Panc1 (cell line): ENCODE data around the gene EBNA1BP2. TPM values are rescaled to one million over a fixed set of nuclear protein-coding genes. Genes with fewer than 3 reads are reported as not detected.

ENCODE experiments used
- ATAC-seq: fragments of 200-7000 bp; cut with Tn5 transposase; 2 replicates; pipeline ENCODE4 v1.9.1; 2020; ENCODE audit warnings: mild to moderate bottlenecking, moderate library complexity
- BruUV-seq: library from RNA; stranded (reverse); fragments of 400-500 nt; replicated peaks from 2 replicates; lab custom pipeline; 2021; lab: Mats Ljungman, UMichigan
- CTCF ChIA-PET: fragments of 300-600 bp; sonication (Branson Sonifier 250); formaldehyde crosslinking; loops from one replicate; lab custom pipeline; 2022; ENCODE audit warnings: antibody characterized with exemption; lab: Charles Lee
- POLR2A ChIA-PET: fragments of 300-600 bp; sonication (Branson Sonifier 250); formaldehyde crosslinking; loops from one replicate; lab custom pipeline; 2022; ENCODE audit warnings: antibody characterized with exemption; lab: Charles Lee
- DNase-seq: peaks from one replicate; pipeline ENCODE4 v3.0.0-alpha.2; 2010; ENCODE audit warnings: low read depth, low spot score
- H3K27ac ChIP-seq: 2 replicates; pipeline ENCODE4 v1.5.1; 2011; ENCODE audit warnings: mild to moderate bottlenecking, low read length, inconsistent platforms
- H3K27me3 ChIP-seq: fragments of 200-500 bp; sonication (Bioruptor generic); 2 replicates; pipeline ENCODE4 v1.6.0; 2014; ENCODE audit warnings: low read length, inconsistent platforms; ENCODE audit not compliant: control insufficient read depth, insufficient read depth
- H3K36me3 ChIP-seq: fragments of 200-500 bp; sonication (Bioruptor generic); 2 replicates; pipeline ENCODE4 v1.5.1; 2014; ENCODE audit warnings: inconsistent platforms, mild to moderate bottlenecking, low read length, moderate library complexity; ENCODE audit not compliant: control insufficient read depth, insufficient read depth
- H3K4me1 ChIP-seq: 2 replicates; pipeline ENCODE4 v1.5.1; 2011; ENCODE audit warnings: inconsistent platforms, mild to moderate bottlenecking, low read length, moderate library complexity; ENCODE audit not compliant: control insufficient read depth, insufficient read depth
- H3K4me3 ChIP-seq, 2 experiments: 2 replicates each; pipeline ENCODE4 v1.5.1; 2011 to 2012; ENCODE audit warnings: low read depth in 2 of 2, low read length in 2 of 2, mild to moderate bottlenecking in 2 of 2, inconsistent platforms in 1 of 2, moderate library complexity in 1 of 2
- H3K9me3 ChIP-seq: fragments of 200-500 bp; sonication (Bioruptor generic); 2 replicates; pipeline ENCODE4 v1.5.1; 2014; ENCODE audit warnings: low read depth, mild to moderate bottlenecking, inconsistent platforms, low read length, moderate library complexity; ENCODE audit not compliant: control insufficient read depth, insufficient read depth
- CTCF ChIP-seq: fragments of 450-650 bp; IDR thresholded peaks from 2 replicates; pipeline ENCODE4 v1.5.1; 2017; ENCODE audit warnings: mild to moderate bottlenecking
- POLR2AphosphoS5 ChIP-seq: IDR thresholded peaks from 2 replicates; pipeline ENCODE4 v1.6.1; 2012; ENCODE audit warnings: mild to moderate bottlenecking, low read depth, low read length, moderate library complexity
- REST ChIP-seq, 2 experiments: IDR thresholded peaks; 2 replicates each; pipeline ENCODE4 v1.6.1; 2011 to 2012; ENCODE audit warnings: low read depth in 2 of 2, control low read depth in 1 of 2, low read length in 1 of 2, mild to moderate bottlenecking in 1 of 2, moderate library complexity in 1 of 2; ENCODE audit not compliant: insufficient read depth in 1 of 2
- SIN3A ChIP-seq: IDR thresholded peaks from 2 replicates; pipeline ENCODE4 v1.6.1; 2012; ENCODE audit warnings: low read depth, mild to moderate bottlenecking, low read length, moderate library complexity, borderline replicate concordance; ENCODE audit not compliant: insufficient read depth
- TCF7L2 ChIP-seq: IDR thresholded peaks from 2 replicates; pipeline ENCODE4 v1.6.1; 2011; ENCODE audit warnings: mild to moderate bottlenecking, low read depth, low read length, inconsistent platforms
- in situ Hi-C: cut with HindIII; loops from 2 replicates; pipeline ENCODE4 v1.10.0; 2016; ENCODE audit warnings: low sequenced_read_pairs, low pct_unique_long_range_greater_than_20kb
- intact Hi-C: fragments of 100-400 bp; cut with micrococcal nuclease; formaldehyde crosslinking; loops from one replicate; pipeline ENCODE4 v1.10.0; 2022; ENCODE audit not compliant: unreplicated experiment
- total RNA-seq: library from RNA; stranded (reverse); gene quantifications from one replicate; pipeline ENCODE4 v1.2.1, GENCODE V29; 2021; ENCODE audit not compliant: unreplicated experiment

Gene EBNA1BP2
- total RNA-seq, 1 experiment from 2014 or later, result 144 TPM

- Histone ChIP-seq H3K9me3 (no peaks in the 10 kb centered on the region), H3K36me3 (no peaks in the 10 kb centered on the region), H3K4me3 (no peak overlapping the region), H3K27me3 (no peaks in the 10 kb centered on the region), H3K4me1 (no peaks in the 10 kb centered on the region), H3K27ac (no peak overlapping the region)
- intact Hi-C loops, result no loop called here
- in situ Hi-C loops, result no loop called here
- TF ChIP-seq TCF7L2 (no peak), POLR2AphosphoS5 (no peak), CTCF (no peak), SIN3A (no peak), REST (IDR thresholded peaks at IDR 0.05; ENCODE audit: insufficient read depth in 1 of 2, low read depth in 2 of 2, low read length in 1 of 2) (no peak)
- ATAC-seq (peak; percentile 30; the same call in 1 of the 2 replicates), DNase-seq (no peak)
- ChIA-PET POLR2A (no interaction called here), CTCF (no interaction called here)
- BruUV-seq, result no TSS peak
Observed at GRCh38 chr1:43177691-43178090, 5.6 kb upstream of the EBNA1BP2 start.

GRCh38 chr1:43174873-43175272 is 2.8 kb upstream of the EBNA1BP2 start:
- H3K9me3 ChIP-seq, result no peaks in the 10 kb centered on the region
- ChIA-PET POLR2A (no interaction called here), CTCF (no interaction called here)
- no peak for TF ChIP-seq CTCF
- TF ChIP-seq TCF7L2, result no peak
- no peak for TF ChIP-seq SIN3A
- TF ChIP-seq POLR2AphosphoS5, result no peak
- TF ChIP-seq REST (IDR thresholded peaks at IDR 0.05; ENCODE audit: insufficient read depth in 1 of 2, low read depth in 2 of 2, low read length in 1 of 2), result no peak
- H3K36me3 ChIP-seq, result peaks cover 3% of the 10 kb centered on the region
- in situ Hi-C loops, result no loop called here
- H3K27ac ChIP-seq, result no peak overlapping the region
- no peak for ATAC-seq
- peaks cover 10% of the 10 kb centered on the region; the same call in 1 of the 2 replicates for H3K4me1 ChIP-seq
- no TSS peak for BruUV-seq
- no peak for DNase-seq
- H3K27me3 ChIP-seq, result no peaks in the 10 kb centered on the region
- intact Hi-C loops, result no loop called here
- no peak overlapping the region for H3K4me3 ChIP-seq
